NK-92 (cell line): ENCODE measurements around the gene ADORA1.

Experiments used
- DNase-seq: peaks from one replicate; lab custom pipeline; 2025; ENCODE audit not compliant: unreplicated experiment; lab: John Stamatoyannopoulos, UW

The ADORA1 gene

DNA sequence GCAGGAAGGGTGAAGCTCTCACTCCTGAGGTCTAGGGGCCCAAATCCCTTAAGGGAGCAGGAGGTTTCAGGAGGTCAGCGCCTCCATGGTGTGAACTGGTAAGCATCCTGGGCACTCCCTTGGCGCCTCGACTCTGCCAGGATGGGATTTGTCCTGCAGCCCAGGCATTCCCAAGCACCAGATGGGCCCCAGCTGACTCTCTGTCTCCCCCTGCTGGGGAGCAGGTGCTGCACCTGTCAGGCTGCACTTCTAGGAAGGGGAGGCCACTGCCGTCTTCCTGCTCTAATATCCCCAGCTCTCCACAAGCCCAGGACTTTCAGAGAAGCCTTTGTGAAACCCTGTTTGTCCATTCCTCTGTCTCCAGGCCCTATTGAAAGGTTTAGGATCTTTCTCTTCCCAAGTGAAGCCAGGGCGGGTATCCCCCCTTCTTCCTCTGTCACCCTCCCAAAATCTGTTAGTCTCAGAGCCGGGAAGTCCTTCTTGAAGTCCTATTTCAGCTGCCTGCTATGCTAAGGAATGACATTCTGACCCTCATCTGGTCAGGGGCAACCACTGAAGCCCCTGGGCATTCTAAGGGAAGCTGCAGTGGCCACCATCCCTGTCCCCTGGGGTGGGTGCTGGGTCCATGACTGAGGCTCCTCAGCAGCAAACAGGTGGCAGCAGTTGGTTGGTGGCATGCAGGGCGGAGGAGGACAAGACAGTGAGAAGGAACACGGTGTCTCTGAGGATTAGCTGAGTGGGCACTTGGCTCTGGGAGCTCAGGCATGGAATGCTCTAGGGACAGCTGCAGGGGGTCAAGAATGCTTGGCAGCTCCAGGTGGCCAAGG, 44.9 kb downstream of the ADORA1 start:
- DNase-seq = no peak

DNA sequence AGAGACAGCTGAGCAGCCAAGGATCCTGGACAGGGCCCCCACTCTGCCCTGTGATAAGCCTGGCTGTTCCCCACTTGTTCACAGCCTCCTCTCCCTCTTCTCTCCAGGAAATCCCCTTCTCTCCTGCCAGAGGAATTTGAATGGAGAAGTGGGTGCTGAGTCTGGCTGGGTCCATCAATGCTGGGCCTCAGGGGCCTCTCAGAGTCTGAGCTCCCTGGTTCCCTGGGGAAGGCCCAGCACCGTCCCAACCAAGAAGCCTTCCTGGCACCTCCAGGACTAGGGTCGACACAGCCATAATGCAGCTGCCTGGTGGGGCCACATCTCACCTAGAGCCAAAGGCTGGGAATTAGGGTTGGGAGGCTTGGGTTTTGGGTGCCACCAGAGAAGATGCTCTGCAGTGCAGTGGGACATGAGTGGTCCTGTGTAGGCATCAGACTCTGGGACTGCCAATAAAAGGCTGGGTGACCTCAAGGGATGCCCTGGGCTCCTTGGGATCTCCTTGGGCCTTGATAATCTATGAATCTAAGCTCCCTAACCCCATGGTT, 45.6 kb downstream of the ADORA1 start:
- no peak for DNase-seq

DNA sequence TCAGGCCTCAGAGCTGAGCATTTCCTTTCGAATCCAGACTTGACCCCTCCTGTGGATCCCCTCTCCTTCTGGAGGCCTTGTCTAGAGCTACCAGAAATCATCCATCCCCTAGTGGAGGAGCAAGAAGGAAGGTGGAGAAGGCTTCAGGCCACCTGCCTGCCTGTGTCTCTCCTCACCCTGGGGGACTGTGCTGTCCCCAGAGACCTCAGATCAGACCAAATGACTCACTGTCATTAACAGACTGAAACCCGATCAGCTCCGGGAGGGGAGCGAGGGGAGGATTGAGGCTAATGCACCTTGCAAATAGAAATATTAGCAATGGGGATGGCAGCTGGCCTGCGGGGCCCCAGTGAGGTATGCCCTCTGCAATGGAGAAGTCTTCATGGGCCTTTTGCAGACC, 46.0 kb downstream of the ADORA1 start:
- no peak for DNase-seq

- no peak for DNase-seq
Measured at GRCh38 chr1:203174324-203174985, 46.9 kb downstream of the ADORA1 start.

GRCh38 chr1:203175237-203175826, 47.8 kb downstream of the ADORA1 start, which contains the start of gene MYBPH:
Gene MYBPH, minus strand, starts transcription at chr1:203175826. Its CDS starts 71 bp downstream, at chr1:203175755.
- DNase-seq = no peak

GRCh38 chr1:203175827-203176241, 48.3 kb downstream of the ADORA1 start:
- no peak for DNase-seq

GRCh38 chr1:203176273-203177035, 48.9 kb downstream of the ADORA1 start:
- no peak for DNase-seq

DNA sequence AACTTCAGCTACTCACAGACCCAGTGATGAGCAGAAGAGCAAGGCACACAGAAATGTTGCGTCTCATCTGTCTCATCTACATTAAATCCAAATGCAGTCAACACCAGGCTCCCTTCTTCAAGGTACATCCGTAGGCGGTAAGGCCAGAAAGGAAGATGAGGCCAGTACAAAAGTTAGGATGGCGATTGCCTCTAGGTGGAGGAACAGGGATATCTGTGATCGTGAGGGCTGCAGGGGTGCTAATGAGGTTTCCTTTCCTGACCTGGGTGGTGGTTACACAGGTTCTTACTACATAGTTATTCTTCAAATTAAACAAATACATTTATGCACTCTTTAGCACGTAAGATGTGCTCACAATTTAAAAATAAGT, 49.5 kb downstream of the ADORA1 start:
- DNase-seq = no peak

DNA sequence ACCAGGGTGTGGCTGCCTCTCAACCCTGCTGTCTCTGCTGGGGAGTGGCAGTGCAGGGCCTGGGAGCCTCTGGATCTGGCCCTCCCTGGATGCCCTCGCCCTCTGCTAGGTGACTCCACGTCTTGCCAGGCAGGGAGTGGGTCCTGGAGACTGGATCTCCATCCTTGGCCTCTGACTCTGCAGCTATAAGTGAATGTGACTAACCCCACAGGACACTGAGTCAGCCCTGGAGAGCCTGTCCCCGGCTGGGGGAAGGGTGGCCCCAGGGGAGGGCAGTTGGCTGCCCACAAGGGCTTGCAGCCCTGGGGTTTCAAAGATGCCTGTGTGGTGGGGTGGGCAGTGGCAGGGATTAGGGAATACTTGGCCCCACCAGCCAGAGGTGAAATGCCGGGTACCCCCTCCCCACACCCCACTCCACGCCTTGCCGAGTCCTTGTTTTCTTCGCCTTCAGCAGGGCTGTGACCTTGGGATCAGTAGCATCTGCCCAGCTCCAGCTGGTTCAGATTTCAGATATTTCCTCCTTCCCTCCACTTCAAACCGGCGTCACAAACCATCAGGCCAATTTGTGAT, 50.0 kb downstream of the ADORA1 start:
- DNase-seq = no peak

DNA sequence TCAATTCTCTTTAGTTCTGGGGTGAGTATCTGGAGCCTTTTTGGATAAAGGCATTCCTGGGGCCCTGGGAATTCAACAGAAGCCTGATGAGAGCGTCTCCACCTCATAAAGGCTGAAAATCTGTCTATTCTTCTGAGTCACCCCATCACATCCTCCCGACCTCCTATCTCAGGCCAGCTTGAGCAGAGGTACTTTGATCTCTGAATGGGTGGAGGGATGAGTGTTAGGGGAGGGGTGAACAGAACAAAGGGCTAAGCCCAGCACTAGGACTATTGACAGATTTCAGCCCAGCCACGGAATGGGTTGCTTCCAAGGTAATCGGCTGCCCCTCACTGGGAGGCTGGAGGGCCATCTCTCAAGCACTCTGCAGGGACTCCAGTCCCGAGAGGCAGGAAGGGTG, 50.6 kb downstream of the ADORA1 start:
- no peak for DNase-seq

DNA sequence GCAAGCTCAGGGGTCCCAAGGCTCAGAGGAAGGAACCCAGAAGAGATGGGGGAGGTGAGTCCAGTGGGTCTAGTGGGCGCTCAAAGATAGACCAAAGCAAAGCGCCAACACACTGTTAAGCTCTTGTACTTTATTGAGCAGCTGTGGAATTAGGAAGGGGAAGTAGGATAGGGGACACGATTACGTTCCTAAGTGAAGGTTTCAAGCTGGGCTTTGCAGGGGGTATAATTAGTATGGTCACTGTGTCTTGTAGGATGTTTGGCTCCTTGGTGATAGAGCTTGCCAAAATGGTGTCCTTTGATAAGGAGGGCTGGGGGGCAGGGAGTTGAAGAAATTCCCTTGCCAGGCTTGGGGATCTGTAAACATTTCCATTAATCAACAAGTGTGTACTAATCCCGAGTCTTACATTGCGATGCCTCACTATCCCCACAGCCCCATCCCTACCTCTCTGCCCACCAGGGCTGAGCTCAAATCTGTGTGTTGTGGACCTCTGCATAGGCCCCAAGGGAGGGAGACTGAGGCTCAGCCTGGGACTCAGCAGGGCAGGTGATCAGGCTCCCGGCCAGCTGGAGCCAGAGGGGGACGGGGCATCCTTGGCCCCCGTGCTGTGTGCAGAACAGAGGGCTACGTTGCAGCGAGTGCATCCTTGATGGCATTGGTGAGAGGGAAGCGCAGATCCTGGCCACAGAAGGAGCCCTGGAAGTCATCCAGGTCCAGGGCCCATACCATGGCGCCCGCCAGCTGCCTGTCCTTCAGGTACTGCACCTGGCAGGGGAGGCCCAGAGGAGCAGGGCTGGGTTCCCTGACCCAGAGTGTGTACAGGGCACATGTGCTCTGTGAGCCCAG, 51.5 kb downstream of the ADORA1 start:
- DNase-seq = no peak

DNA sequence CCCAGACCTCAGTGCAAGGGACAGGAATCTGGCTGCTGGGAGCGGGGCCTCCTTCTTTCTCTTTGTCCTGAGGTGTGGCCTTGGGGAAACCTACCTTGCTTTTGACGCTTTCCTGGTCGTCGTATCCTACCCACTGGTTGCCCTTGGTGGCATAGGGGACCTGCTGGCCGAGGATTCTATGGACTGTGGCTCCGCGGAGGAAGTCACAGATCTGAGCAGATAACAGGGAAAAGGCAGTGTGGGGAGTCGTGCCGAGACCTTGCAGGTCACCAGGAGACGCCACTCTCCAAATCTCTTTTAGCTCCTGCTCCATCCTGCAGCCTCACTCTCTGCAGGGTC, 52.1 kb downstream of the ADORA1 start:
- no peak for DNase-seq

- DNase-seq = no peak
Measured at GRCh38 chr1:203180611-203181330, 53.2 kb downstream of the ADORA1 start.

DNA sequence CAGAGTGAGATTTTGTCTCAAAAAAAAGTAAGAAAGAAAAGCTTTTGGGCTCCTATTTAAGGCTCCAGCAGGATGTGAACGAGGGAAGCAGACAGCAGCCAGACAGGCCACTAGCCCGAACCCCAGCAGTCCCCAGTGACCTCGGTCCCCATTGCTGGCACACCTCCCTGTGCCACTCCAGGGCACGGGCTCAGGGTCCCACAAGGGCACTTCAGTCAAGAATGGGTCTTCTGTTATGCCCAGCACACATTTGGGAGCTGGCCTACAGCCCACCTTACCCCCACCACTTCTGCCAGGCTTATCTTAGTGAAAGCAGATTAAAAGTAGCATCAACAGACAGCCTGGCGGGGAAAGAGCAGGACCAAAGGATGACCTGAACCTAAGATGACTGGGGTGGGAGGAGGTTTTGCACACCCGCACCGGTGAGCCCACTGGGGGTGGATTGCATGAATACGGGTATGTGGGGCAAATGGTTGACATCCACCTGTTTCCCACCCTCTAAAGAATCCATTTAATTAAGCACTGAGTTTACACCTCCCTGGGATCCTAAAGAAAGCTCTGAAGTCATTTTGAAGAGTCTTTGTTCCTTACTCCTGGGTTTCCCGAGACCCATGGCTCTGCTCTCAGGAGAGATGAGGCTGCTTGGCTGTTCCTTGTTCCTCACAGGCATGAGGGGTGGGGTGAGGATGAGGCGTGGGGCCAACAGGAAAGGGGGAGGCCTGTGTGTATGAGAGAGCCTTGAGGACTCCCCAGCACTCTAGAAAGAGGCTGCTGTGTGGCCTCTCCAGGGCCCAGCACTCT, 54.3 kb downstream of the ADORA1 start:
- no peak for DNase-seq

DNA sequence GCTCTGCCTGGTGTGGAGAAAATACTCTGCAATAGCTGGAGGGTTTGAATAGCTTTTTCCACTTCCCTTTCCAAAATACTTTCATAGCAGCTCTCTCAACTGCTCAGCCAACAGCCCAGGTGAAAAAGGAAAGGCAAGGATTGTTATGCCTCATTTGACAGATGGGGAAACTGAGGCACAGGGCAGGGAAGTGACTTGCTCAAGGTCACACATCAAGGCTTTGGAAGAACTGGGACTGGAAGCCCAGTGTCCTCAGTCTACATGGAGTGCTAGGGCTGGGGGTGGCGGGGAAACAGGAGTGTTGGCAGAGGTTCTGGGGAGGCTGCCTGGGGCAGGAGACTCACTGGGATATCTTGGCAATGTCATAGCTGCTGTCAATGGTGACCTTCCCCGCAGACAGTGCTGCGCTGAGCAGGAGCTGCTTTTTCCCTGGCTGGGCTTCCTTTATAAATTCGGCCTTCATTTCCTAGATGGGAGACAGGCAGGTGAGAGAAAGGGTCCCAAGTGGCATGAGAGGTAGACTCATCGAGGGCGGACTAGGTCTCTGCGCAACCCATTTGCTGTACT, 54.9 kb downstream of the ADORA1 start:
- DNase-seq = no peak

DNA sequence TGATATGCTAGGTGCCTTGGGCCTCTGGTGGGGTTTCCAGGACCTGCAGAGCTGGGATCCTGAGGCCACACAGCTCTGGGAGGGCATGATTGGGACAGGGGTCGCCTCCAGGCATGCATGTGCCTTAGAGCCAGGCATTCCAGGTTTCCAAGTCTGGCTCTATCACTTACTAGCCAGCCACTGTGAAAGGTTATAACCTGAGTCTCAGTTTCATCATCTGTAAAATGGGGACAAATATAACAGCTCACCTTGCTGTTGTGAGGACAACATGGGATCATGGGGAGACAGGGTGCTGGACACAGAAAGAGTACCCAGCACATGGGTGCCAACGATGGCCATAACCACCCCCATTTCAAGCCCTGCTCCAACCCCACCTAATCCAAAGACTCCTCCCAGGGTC, 56.3 kb downstream of the ADORA1 start:
- DNase-seq = no peak

DNA sequence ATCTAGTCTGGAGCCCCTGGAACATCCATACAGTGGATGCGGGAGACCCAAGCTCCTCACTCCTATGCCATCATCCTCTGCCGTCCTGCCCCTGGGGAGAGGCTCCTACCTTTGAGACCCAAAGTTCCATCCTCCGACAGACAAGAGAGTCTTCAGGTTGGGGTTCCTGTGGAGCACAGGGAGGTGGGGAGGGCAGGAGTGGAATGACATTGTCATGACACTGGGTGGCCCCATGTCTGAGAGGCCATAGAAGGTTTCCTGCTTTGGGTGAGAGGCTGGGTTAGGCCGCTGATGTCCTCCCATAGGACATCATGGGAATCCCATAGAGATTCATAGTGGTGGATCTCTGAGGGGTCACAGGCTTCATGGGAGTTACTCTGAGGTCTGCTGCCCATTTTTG, 56.9 kb downstream of the ADORA1 start:
- no peak for DNase-seq

DNA sequence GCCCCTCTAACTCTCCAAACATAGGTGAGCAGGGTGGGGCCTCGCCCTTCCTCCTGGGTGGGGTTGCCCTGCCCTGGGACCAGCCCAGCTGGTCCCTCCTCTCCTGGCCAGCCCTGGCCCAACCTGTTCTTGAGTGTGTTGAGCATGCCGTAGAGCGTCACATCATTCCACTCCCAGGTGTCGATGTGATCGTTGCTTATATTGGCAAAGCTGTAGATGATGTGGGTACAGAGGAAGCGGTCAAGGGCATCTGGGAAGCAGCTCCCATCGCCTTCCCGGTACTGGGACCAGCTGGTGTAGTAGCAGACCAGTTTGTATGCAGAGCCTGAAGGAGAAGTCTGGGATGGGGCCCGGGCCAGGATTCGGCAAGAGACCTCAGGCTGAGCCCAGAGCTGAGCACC, 57.5 kb downstream of the ADORA1 start:
- DNase-seq = no peak
